HepG2 (cell line): ENCODE results near the gene SPAG9. TPM values are rescaled to one million over a fixed set of nuclear protein-coding genes. Genes with fewer than 3 reads are reported as not detected.

Experiments used
- DPF2 ChIP-seq: sonication (generic); formaldehyde crosslinking; IDR thresholded peaks from 2 replicates; pipeline ENCODE4 v1.4.0; 2020; ENCODE audit warnings: mild to moderate bottlenecking, low read depth, missing genetic modification reagents, borderline replicate concordance
- FIP1L1 ChIP-seq: fragments of 200-400 bp; formaldehyde crosslinking; IDR thresholded peaks from 2 replicates; pipeline ENCODE4 v1.6.1; 2018; ENCODE audit warnings: low read depth, mild to moderate bottlenecking, low read length, moderate library complexity, borderline replicate concordance; ENCODE audit not compliant: insufficient read depth
- GTF2F1 ChIP-seq: fragments of 150-350 bp; IDR thresholded peaks from 2 replicates; pipeline ENCODE4 v1.6.1; 2014; ENCODE audit warnings: low read length
- POLR2A ChIP-seq, 2 experiments: IDR thresholded peaks; 2 replicates each; pipeline ENCODE4 v1.6.1; 2011; ENCODE audit warnings: low read depth in 2 of 2, low read length in 2 of 2, mild to moderate bottlenecking in 1 of 2, moderate library complexity in 1 of 2; ENCODE audit not compliant: insufficient read depth in 1 of 2
- PRPF4 ChIP-seq: fragments of 200-400 bp; formaldehyde crosslinking; IDR thresholded peaks from 2 replicates; pipeline ENCODE4 v1.6.1; 2016; ENCODE audit warnings: low read length, low read depth; ENCODE audit not compliant: poor library complexity, severe bottlenecking
- TARDBP ChIP-seq: sonication (generic); formaldehyde crosslinking; IDR thresholded peaks from 2 replicates; pipeline ENCODE4 v1.8.0; 2022; ENCODE audit warnings: mild to moderate bottlenecking, missing genetic modification reagents
- ZFY ChIP-seq: sonication (generic); formaldehyde crosslinking; IDR thresholded peaks from 2 replicates; pipeline ENCODE4 v1.4.0; 2020; ENCODE audit warnings: missing genetic modification reagents
- ZNF275 ChIP-seq: sonication (generic); formaldehyde crosslinking; IDR thresholded peaks from 2 replicates; pipeline ENCODE4 v1.8.0; 2022; ENCODE audit warnings: missing genetic modification reagents, mild to moderate bottlenecking, inconsistent platforms, borderline replicate concordance
- ZNF407 ChIP-seq: sonication (generic); formaldehyde crosslinking; IDR thresholded peaks from one replicate; pipeline ENCODE4 v1.5.1; 2020; ENCODE audit warnings: mild to moderate bottlenecking, missing genetic modification reagents; ENCODE audit errors: not compliant biosample characterization
- ZNF501 ChIP-seq: sonication (generic); formaldehyde crosslinking; IDR thresholded peaks from 2 replicates; pipeline ENCODE4 v1.5.1; 2020; ENCODE audit warnings: mild to moderate bottlenecking, moderate library complexity, missing genetic modification reagents
- ZNF547 ChIP-seq: sonication (generic); formaldehyde crosslinking; IDR thresholded peaks from 2 replicates; pipeline ENCODE4 v1.5.1; 2020; ENCODE audit warnings: mild to moderate bottlenecking, missing genetic modification reagents
- ZNF577 ChIP-seq: sonication (generic); formaldehyde crosslinking; IDR thresholded peaks from 2 replicates; pipeline ENCODE4 v1.4.0; 2020; ENCODE audit warnings: mild to moderate bottlenecking, low read depth, missing genetic modification reagents, borderline replicate concordance
- ZNF775 ChIP-seq: sonication (generic); formaldehyde crosslinking; IDR thresholded peaks from 2 replicates; pipeline ENCODE4 v1.4.0; 2020; ENCODE audit warnings: missing genetic modification reagents, mild to moderate bottlenecking, moderate library complexity, borderline replicate concordance
- ZSCAN20 ChIP-seq: sonication (generic); formaldehyde crosslinking; IDR thresholded peaks from 2 replicates; pipeline ENCODE4 v1.4.0; 2020; ENCODE audit warnings: missing genetic modification reagents, mild to moderate bottlenecking, borderline replicate concordance
- polyA plus RNA-seq, 8 experiments: library from polyadenylated mRNA; depleted of rRNA in 3 of 8; stranded (reverse) in 7 of 8; unstranded in 1 of 8; fragments of >200 nt; fragmentation: Illumina TruSeq in 4 of 8; extraction: Trizol in 4 of 8; gene quantifications; 2 replicates each; pipeline versions ENCODE4 v1.2.1 to v1.2.3, GENCODE V29; 2011 to 2016; ENCODE audit warnings: low read depth in 4 of 8, missing spikeins in 1 of 8, mixed read lengths in 1 of 8; ENCODE audit not compliant: insufficient read depth in 1 of 8
- total RNA-seq, 5 experiments: library from RNA; depleted of rRNA; stranded (reverse); fragments of >200 nt; fragmentation: Illumina TruSeq; extraction: Trizol; gene quantifications; 2 replicates each; pipeline ENCODE4 v1.2.3, GENCODE V29; 2016; ENCODE audit warnings: low read depth in 1 of 5
- TF ChIP-seq, protein P1 (sequence below): sonication (generic); formaldehyde crosslinking; IDR thresholded peaks from 2 replicates; pipeline ENCODE4 v1.4.0; 2020; ENCODE audit warnings: missing genetic modification reagents, borderline replicate concordance
- TF ChIP-seq, protein P2 (sequence below): sonication (generic); formaldehyde crosslinking; IDR thresholded peaks from 2 replicates; pipeline ENCODE4 v1.5.0; 2020; ENCODE audit warnings: missing genetic modification reagents, mild to moderate bottlenecking, borderline replicate concordance

Gene SPAG9
- total and polyA plus RNA-seq, 2 of the 13 experiments (the other 11 are each of a cell fraction or from before 2014, with no cell fraction given), result 43.2 to 78.6 TPM

GRCh38 chr17:50956409-50956749 lies 164.3 kb downstream of the SPAG9 start (continued):
- no peak for TF ChIP-seq ZNF275 (CRISPR knock-in tag)
- TF ChIP-seq, protein P1, sequence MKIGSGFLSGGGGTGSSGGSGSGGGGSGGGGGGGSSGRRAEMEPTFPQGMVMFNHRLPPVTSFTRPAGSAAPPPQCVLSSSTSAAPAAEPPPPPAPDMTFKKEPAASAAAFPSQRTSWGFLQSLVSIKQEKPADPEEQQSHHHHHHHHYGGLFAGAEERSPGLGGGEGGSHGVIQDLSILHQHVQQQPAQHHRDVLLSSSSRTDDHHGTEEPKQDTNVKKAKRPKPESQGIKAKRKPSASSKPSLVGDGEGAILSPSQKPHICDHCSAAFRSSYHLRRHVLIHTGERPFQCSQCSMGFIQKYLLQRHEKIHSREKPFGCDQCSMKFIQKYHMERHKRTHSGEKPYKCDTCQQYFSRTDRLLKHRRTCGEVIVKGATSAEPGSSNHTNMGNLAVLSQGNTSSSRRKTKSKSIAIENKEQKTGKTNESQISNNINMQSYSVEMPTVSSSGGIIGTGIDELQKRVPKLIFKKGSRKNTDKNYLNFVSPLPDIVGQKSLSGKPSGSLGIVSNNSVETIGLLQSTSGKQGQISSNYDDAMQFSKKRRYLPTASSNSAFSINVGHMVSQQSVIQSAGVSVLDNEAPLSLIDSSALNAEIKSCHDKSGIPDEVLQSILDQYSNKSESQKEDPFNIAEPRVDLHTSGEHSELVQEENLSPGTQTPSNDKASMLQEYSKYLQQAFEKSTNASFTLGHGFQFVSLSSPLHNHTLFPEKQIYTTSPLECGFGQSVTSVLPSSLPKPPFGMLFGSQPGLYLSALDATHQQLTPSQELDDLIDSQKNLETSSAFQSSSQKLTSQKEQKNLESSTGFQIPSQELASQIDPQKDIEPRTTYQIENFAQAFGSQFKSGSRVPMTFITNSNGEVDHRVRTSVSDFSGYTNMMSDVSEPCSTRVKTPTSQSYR, result no peak
- TF ChIP-seq ZNF775 (CRISPR knock-in tag), result no peak
- no peak for TF ChIP-seq PRPF4
- TF ChIP-seq ZNF547 (CRISPR knock-in tag), result 0 out of 2 replicates have a peak, but pooled peaks have one; percentile 78
- TF ChIP-seq GTF2F1, result no peak
- no peak for TF ChIP-seq ZFY
- TF ChIP-seq POLR2A (IDR thresholded peaks at IDR 0.05; ENCODE audit: insufficient read depth in 1 of 2, low read depth in 2 of 2, low read length in 2 of 2), result no peak
- no peak for TF ChIP-seq DPF2 (CRISPR knock-in tag)
- TF ChIP-seq, protein P2, sequence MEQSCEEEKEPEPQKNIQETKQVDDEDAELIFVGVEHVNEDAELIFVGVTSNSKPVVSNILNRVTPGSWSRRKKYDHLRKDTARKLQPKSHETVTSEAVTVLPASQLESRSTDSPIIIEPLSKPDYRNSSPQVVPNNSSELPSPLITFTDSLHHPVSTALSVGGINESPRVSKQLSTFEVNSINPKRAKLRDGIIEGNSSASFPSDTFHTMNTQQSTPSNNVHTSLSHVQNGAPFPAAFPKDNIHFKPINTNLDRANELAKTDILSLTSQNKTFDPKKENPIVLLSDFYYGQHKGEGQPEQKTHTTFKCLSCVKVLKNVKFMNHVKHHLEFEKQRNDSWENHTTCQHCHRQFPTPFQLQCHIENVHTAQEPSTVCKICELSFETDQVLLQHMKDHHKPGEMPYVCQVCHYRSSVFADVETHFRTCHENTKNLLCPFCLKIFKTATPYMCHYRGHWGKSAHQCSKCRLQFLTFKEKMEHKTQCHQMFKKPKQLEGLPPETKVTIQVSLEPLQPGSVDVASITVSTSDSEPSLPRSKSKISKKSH (CRISPR knock-in tag), result no peak
- TF ChIP-seq TARDBP, result 0 out of 2 replicates have a peak, but pooled peaks have one; percentile 36
- no peak for TF ChIP-seq FIP1L1
- TF ChIP-seq ZSCAN20 (CRISPR knock-in tag), result no peak
- no peak for TF ChIP-seq ZNF577
- peak; percentile 45 for TF ChIP-seq ZNF407 (CRISPR knock-in tag)
- no peak for TF ChIP-seq ZNF501
